ENCODE measurements around the gene ZNF598.
"Not testable (repeated sequence)": the region's sequence is repeated elsewhere in the genome, so short reads cannot be mapped to it uniquely, and the experiment has no call there.

Gene ZNF598

GRCh38 chr16:2019518-2019920 is 9.9 kb upstream of the ZNF598 start, which contains the start of gene NPW:
Gene NPW, plus strand, starts transcription at chr16:2019785.
- H3K27ac ChIP-seq = no peak within 1 kb of the TSS
- TF ChIP-seq ZFX (IDR thresholded peaks at IDR 0.05; ENCODE audit: borderline replicate concordance) (no peak), CTCF (IDR thresholded peaks at IDR 0.05) (no peak)

GRCh38 chr16:2016407-2016922 is 6.8 kb upstream of the ZNF598 start:
- TF ChIP-seq ZFX (IDR thresholded peaks at IDR 0.05; ENCODE audit: borderline replicate concordance) = no peak
- peak; percentile 69 for TF ChIP-seq CTCF (IDR thresholded peaks at IDR 0.05)
- H3K27ac ChIP-seq = peak overlapping the region; percentile 80

- no peak for TF ChIP-seq CTCF (IDR thresholded peaks at IDR 0.05)
- TF ChIP-seq ZFX (IDR thresholded peaks at IDR 0.05; ENCODE audit: borderline replicate concordance) = no peak
- peak overlapping the region; percentile 80 for H3K27ac ChIP-seq
Observed at GRCh38 chr16:2015947-2016208, 6.3 kb upstream of the ZNF598 start.

GRCh38 chr16:2015117-2015946 is 5.7 kb upstream of the ZNF598 start:
- TF ChIP-seq ZFX (IDR thresholded peaks at IDR 0.05; ENCODE audit: borderline replicate concordance) (no peak), CTCF (IDR thresholded peaks at IDR 0.05) (no peak)
- H3K27ac ChIP-seq = peak overlapping the region; percentile 80

GRCh38 chr16:2013527-2013926 is 3.9 kb upstream of the ZNF598 start:
- TF ChIP-seq CTCF (IDR thresholded peaks at IDR 0.05) (no peak), ZFX (IDR thresholded peaks at IDR 0.05; ENCODE audit: borderline replicate concordance) (no peak)
- H3K27ac ChIP-seq = no peak overlapping the region

- H3K27ac ChIP-seq = not testable (repeated sequence)
Observed at GRCh38 chr16:2011726-2012125, 2.1 kb upstream of the ZNF598 start.

- TF ChIP-seq ZFX (IDR thresholded peaks at IDR 0.05; ENCODE audit: borderline replicate concordance) = no peak
- TF ChIP-seq CTCF (IDR thresholded peaks at IDR 0.05) = no peak; the same call in 1 of the 2 replicates
- peak overlapping the region; percentile 86 for H3K27ac ChIP-seq
Observed at GRCh38 chr16:2009164-2009711, 383 bp downstream of the ZNF598 start.

Measured in 22Rv1 (cell line).